CD8-positive, alpha-beta memory T cell (primary cell): Measurements from ENCODE around the gene ASB6. TPM values are rescaled to one million over a fixed set of nuclear protein-coding genes. Genes with fewer than 3 reads are reported as not detected.

ENCODE experiments used
- CTCF ChIA-PET: fragments of 350-600 bp; sonication (Branson Sonifier 250); formaldehyde crosslinking; loops from one replicate; lab custom pipeline; 2021; ENCODE audit warnings: antibody characterized with exemption; lab: Charles Lee
- POLR2A ChIA-PET: fragments of 350-600 bp; sonication (Branson Sonifier 250); formaldehyde crosslinking; loops from one replicate; lab custom pipeline; 2021; ENCODE audit warnings: antibody characterized with exemption; lab: Charles Lee
- DNase-seq, 5 donors: peaks; one replicate each; pipeline versions ENCODE4 v3.0.0 to v3.0.0-alpha.2; 2020 to 2022; ENCODE audit warnings: mixed read lengths in 1 of 5
- H3K27ac ChIP-seq: one replicate; pipeline ENCODE4 v1.7.0; 2013; ENCODE audit warnings: low read depth, mild to moderate bottlenecking, low read length, moderate library complexity
- H3K27me3 ChIP-seq: 2 replicates; pipeline ENCODE4 v1.7.0; 2013; ENCODE audit warnings: low read length, mild to moderate bottlenecking; ENCODE audit not compliant: insufficient read depth, poor library complexity, severe bottlenecking
- H3K36me3 ChIP-seq: 2 replicates; pipeline ENCODE4 v1.7.0; 2013; ENCODE audit warnings: mild to moderate bottlenecking, low read length, moderate library complexity; ENCODE audit not compliant: insufficient read depth
- H3K4me1 ChIP-seq: 2 replicates; pipeline ENCODE4 v1.7.0; 2013; ENCODE audit warnings: mild to moderate bottlenecking, low read length, moderate library complexity; ENCODE audit not compliant: insufficient read depth
- H3K4me3 ChIP-seq: 2 replicates; pipeline ENCODE4 v1.7.0; 2013; ENCODE audit warnings: mild to moderate bottlenecking, low read length
- H3K9me3 ChIP-seq: 2 replicates; pipeline ENCODE4 v1.7.0; 2013; ENCODE audit warnings: mild to moderate bottlenecking, low read length
- H3K27ac Mint-ChIP-seq, 8 donors: one replicate each; pipeline ENCODE4 v1.8.0; 2020 to 2021; ENCODE audit warnings: mixed read lengths in 8 of 8, mild to moderate bottlenecking in 6 of 8, inconsistent platforms in 3 of 8, moderate library complexity in 3 of 8
- H3K27me3 Mint-ChIP-seq, 2 donors: one replicate each; pipeline ENCODE4 v1.8.0; 2020 to 2021; ENCODE audit warnings: mixed read lengths in 2 of 2, mild to moderate bottlenecking in 1 of 2, moderate library complexity in 1 of 2
- H3K36me3 Mint-ChIP-seq, 3 donors: one replicate each; pipeline ENCODE4 v1.8.0; 2020 to 2021; ENCODE audit warnings: mixed read lengths in 3 of 3, inconsistent platforms in 1 of 3, mild to moderate bottlenecking in 1 of 3
- H3K4me1 Mint-ChIP-seq, 3 donors: one replicate each; pipeline ENCODE4 v1.8.0; 2020 to 2021; ENCODE audit warnings: mixed read lengths in 3 of 3, inconsistent platforms in 1 of 3, mild to moderate bottlenecking in 1 of 3
- H3K4me3 Mint-ChIP-seq, 7 donors: one replicate each; pipeline ENCODE4 v1.8.0; 2020 to 2021; ENCODE audit warnings: mixed read lengths in 7 of 7, mild to moderate bottlenecking in 6 of 7, moderate library complexity in 4 of 7, inconsistent platforms in 2 of 7
- H3K9me3 Mint-ChIP-seq, 5 donors: one replicate each; pipeline ENCODE4 v1.8.0; 2020 to 2022; ENCODE audit warnings: mixed read lengths in 5 of 5, mild to moderate bottlenecking in 3 of 5, moderate library complexity in 2 of 5, inconsistent platforms in 1 of 5
- polyA plus RNA-seq: library from polyadenylated mRNA; unstranded; fragments of 300-500 nt; fragmentation: Illumina TruSeq; gene quantifications from one replicate; pipeline ENCODE4 v1.2.3, GENCODE V29; 2021
- total RNA-seq, 2 experiments: library from RNA; stranded (reverse); gene quantifications; one replicate each; pipeline ENCODE4 v1.2.3, GENCODE V29; 2021

Gene ASB6
- total and polyA plus RNA-seq, 3 experiments from 2014 or later, result 28.0 to 31.0 (median 28.3) TPM

- H3K36me3 Mint-ChIP-seq, result peaks cover 0 to 13% (median 0%) of the 10 kb centered on the region in 3 donors
- H3K4me1 Mint-ChIP-seq, result peaks cover 36 to 51% (median 44%) of the 10 kb centered on the region in 3 donors
- H3K4me3 ChIP-seq, result no peak overlapping the region
- peaks cover 22 to 28% of the 10 kb centered on the region in 2 donors for H3K27me3 Mint-ChIP-seq
- DNase-seq, result no peak
- peak overlapping the region in 2 of 7 donors; percentile 32 to 35 for H3K4me3 Mint-ChIP-seq
- no peaks in the 10 kb centered on the region for H3K36me3 ChIP-seq
- H3K27ac ChIP-seq, result no peak overlapping the region
- no peaks in the 10 kb centered on the region for H3K9me3 Mint-ChIP-seq
- no peaks in the 10 kb centered on the region for H3K9me3 ChIP-seq
- ChIA-PET CTCF (interaction anchor here (0.9 to 9.9 kb wide), 15 partner anchors 9 to 503 kb away, joined by 3 to 75 read pairs (median 11); partner anchors contain the start of genes ASB6 and IER5L), POLR2A (interaction anchor here (0.6 to 1.2 kb wide), 3 partner anchors 447 to 1386 kb away, joined by 3 to 4 read pairs (median 3); no protein-coding TSS in a partner anchor)
- peaks cover 46% of the 10 kb centered on the region for H3K4me1 ChIP-seq
- H3K27me3 ChIP-seq, result peaks cover 28% of the 10 kb centered on the region
- peak overlapping the region in 1 of 8 donors; percentile 99 for H3K27ac Mint-ChIP-seq
These were observed 18.6 kb downstream of the ASB6 start for GRCh38 chr9:129623331-129623730.

DNA sequence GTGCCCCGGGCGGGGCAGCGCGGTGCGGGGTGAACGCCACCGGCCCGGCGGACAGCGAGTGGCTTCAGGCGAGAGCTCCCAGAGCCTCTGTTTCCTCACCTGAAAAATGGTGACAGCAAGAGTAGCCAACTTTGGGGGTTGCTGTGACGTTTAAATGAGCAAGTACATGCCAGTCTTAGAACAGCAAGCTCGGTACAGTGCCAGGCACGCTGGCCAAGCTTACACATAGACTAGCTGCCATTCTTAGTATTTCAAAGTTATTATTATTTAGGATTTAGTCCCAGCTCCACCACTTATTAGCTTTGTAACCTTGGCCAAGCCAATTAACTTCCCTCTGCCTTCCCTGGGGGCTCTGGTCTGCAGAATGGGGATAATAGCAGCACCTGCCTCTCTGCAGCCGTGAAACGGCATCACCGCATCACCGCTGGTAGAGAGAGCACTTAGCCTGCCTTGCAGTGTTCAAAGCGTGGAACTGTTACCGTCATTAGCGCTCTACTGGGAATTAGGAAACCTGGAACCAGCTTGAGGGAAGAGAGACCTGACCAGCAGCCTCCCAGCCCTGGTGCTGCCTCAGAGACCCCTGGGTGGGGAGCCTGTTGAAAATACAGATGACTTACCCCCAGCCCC lies 21.2 kb downstream of the ASB6 start, which contains the start of gene C9orf50:
Gene C9orf50 (minus strand): TSS at position 433 of the 627 bp plus-strand sequence. CDS start 527 bp downstream, outside the sequence.
- Mint-ChIP-seq H3K27ac (peak within 1 kb of the TSS in 3 of 8 donors; percentile 47 to 69 (median 66)), H3K36me3 (no peaks in the 10 kb centered on the region), H3K9me3 (no peaks in the 10 kb centered on the region), H3K4me1 (peaks cover 22 to 34% (median 27%) of the 10 kb centered on the region in 3 donors), H3K4me3 (peak within 1 kb of the TSS in 5 of 7 donors; percentile 17 to 62 (median 45)), H3K27me3 (peaks cover 23 to 34% of the 10 kb centered on the region in 2 donors)
- Histone ChIP-seq H3K4me3 (no peak within 1 kb of the TSS), H3K27ac (no peak within 1 kb of the TSS), H3K9me3 (no peaks in the 10 kb centered on the region), H3K27me3 (peaks cover 28% of the 10 kb centered on the region), H3K4me1 (peaks cover 26% of the 10 kb centered on the region), H3K36me3 (no peaks in the 10 kb centered on the region)
- DNase-seq, result no peak
- ChIA-PET POLR2A (interaction anchor here (1.0 kb wide), 1 partner anchor 481 kb away, joined by 4 read pairs; no protein-coding TSS in a partner anchor), CTCF (interaction anchor here (1.0 to 6.3 kb wide), 7 partner anchors 9 to 489 kb away, joined by 4 to 70 read pairs (median 6); no protein-coding TSS in a partner anchor)

DNA sequence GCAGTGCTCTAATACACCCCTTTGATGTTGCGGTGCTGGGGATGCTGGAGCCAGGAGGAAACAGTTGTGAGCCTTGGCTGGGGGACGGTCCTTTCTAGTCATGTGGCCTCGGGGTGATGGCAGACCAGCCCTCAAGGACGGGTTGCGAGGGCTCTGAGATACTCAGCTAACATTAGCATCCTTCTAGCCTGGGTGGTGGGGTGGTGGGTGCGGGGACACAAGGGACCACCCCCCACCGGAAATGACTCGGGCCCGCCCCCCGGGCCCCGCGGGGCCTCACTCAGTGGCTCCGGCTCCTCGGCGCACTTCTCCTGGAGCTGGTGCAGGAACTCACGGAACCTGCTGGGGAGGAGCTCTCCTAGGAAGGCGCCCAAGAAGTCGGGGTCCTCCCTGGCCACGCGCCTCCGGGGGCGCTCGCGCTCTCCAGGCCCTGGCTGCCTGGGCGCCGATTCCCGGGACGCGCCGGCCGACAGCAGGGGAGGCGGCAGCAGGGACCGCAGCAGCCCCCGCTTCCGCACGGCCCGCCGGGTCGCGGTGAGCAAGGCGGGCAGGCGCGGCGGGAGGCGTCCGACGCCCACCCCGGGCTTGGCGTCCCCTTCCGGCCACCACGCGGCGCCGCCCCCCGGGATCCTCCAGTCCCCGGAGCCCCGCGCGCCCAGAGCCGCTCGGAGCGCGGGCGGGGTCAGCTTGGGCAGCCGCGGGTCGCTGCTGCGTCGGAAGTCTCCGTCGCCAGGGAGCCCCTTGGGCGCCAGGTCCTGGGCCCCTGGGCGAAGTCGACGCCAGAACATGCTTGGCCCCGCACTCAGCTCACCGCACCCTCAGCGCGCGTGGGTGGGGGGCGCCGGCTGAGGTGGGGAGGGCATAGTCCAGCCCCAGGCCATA lies 21.9 kb downstream of the ASB6 start:
- Mint-ChIP-seq H3K27me3 (peaks cover 25 to 34% of the 10 kb centered on the region in 2 donors), H3K4me1 (peaks cover 18 to 29% (median 23%) of the 10 kb centered on the region in 3 donors), H3K9me3 (no peaks in the 10 kb centered on the region), H3K4me3 (peak overlapping the region in 3 of 7 donors; percentile 27 to 50 (median 37)), H3K27ac (no peak overlapping the region), H3K36me3 (no peaks in the 10 kb centered on the region)
- CTCF ChIA-PET, result interaction anchor here (1.0 to 6.3 kb wide), 7 partner anchors 9 to 489 kb away, joined by 4 to 70 read pairs (median 6); no protein-coding TSS in a partner anchor
- H3K27me3 ChIP-seq, result peaks cover 28% of the 10 kb centered on the region
- H3K4me1 ChIP-seq, result peaks cover 19% of the 10 kb centered on the region
- POLR2A ChIA-PET, result interaction anchor here (1.0 kb wide), 1 partner anchor 480 kb away, joined by 4 read pairs; no protein-coding TSS in a partner anchor
- DNase-seq, result no peak
- H3K27ac ChIP-seq, result no peak overlapping the region
- no peaks in the 10 kb centered on the region for H3K9me3 ChIP-seq
- H3K36me3 ChIP-seq, result no peaks in the 10 kb centered on the region
- no peak overlapping the region for H3K4me3 ChIP-seq

DNA sequence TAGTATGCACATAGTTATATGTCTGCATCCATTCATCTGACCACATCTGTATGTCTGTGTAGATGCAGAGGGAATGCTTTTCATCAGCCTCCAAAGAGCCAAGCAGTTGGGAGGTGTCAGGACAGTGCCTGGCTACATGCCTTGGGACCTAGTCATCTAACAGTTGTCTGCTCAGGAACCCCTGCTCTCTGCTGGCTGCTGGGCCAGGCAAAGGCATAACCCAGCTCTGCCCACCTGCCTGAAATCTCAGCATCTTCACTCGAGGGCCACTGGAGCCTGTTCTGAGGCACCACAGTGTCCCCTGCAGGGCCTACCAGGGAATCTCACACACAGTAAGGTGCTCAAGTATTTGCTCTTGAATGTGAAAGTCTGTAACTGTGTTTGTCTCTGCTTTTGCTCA lies 24.8 kb downstream of the ASB6 start:
- Mint-ChIP-seq H3K4me1 (peaks cover 8 to 18% (median 10%) of the 10 kb centered on the region in 3 donors), H3K4me3 (peak overlapping the region in 1 of 7 donors; percentile 48), H3K9me3 (no peaks in the 10 kb centered on the region), H3K27ac (peak overlapping the region in 1 of 8 donors; percentile 17), H3K27me3 (peaks cover 25 to 31% of the 10 kb centered on the region in 2 donors), H3K36me3 (no peaks in the 10 kb centered on the region)
- Histone ChIP-seq H3K27me3 (peaks cover 28% of the 10 kb centered on the region), H3K4me3 (no peak overlapping the region), H3K9me3 (no peaks in the 10 kb centered on the region), H3K4me1 (peaks cover 8% of the 10 kb centered on the region), H3K36me3 (no peaks in the 10 kb centered on the region), H3K27ac (no peak overlapping the region)
- ChIA-PET CTCF (interaction anchor here (1.4 to 3.6 kb wide), 3 partner anchors 443 to 486 kb away, joined by 3 to 11 read pairs (median 4); no protein-coding TSS in a partner anchor), POLR2A (no interaction called here)
- no peak for DNase-seq

- Histone ChIP-seq H3K27me3 (peaks cover 15% of the 10 kb centered on the region), H3K4me1 (peaks cover 16% of the 10 kb centered on the region), H3K27ac (no peak overlapping the region), H3K9me3 (no peaks in the 10 kb centered on the region), H3K36me3 (no peaks in the 10 kb centered on the region), H3K4me3 (no peak overlapping the region)
- Mint-ChIP-seq H3K36me3 (no peaks in the 10 kb centered on the region), H3K4me1 (peaks cover 9 to 23% (median 10%) of the 10 kb centered on the region in 3 donors), H3K4me3 (no peak overlapping the region), H3K27me3 (peaks cover 18% of the 10 kb centered on the region in 2 donors), H3K27ac (no peak overlapping the region), H3K9me3 (no peaks in the 10 kb centered on the region)
- CTCF ChIA-PET, result interaction anchor here (0.7 to 3.6 kb wide), 7 partner anchors 9 to 484 kb away, joined by 3 to 14 read pairs (median 4); no protein-coding TSS in a partner anchor
- DNase-seq, result no peak
- POLR2A ChIA-PET, result no interaction called here
These were observed 26.3 kb downstream of the ASB6 start for GRCh38 chr9:129615407-129616285.

- Mint-ChIP-seq H3K27me3 (peaks cover 18% of the 10 kb centered on the region in 2 donors), H3K4me1 (peaks cover 10 to 24% (median 10%) of the 10 kb centered on the region in 3 donors), H3K27ac (no peak overlapping the region), H3K36me3 (peaks cover 0 to under 1% (median 0%) of the 10 kb centered on the region in 3 donors), H3K9me3 (no peaks in the 10 kb centered on the region), H3K4me3 (no peak overlapping the region)
- ChIA-PET CTCF (interaction anchor here (1.1 to 3.6 kb wide), 4 partner anchors 9 to 484 kb away, joined by 3 to 14 read pairs (median 10); no protein-coding TSS in a partner anchor), POLR2A (no interaction called here)
- H3K4me3 ChIP-seq, result no peak overlapping the region
- H3K9me3 ChIP-seq, result no peaks in the 10 kb centered on the region
- no peak for DNase-seq
- H3K36me3 ChIP-seq, result no peaks in the 10 kb centered on the region
- H3K4me1 ChIP-seq, result peaks cover 13% of the 10 kb centered on the region
- H3K27me3 ChIP-seq, result peaks cover 11% of the 10 kb centered on the region
- no peak overlapping the region for H3K27ac ChIP-seq
These were observed 27.0 kb downstream of the ASB6 start for GRCh38 chr9:129614932-129615331.
